Activated T-helper 1 cell treated with Interleukin-2 at 50 U/mL for 16 hours (primary cell): ENCODE measurements around the gene SLC16A10.
"Not testable (repeated sequence)": the region's sequence is repeated elsewhere in the genome, so short reads cannot be mapped to it uniquely, and the experiment has no call there.

Experiments used
- DNase-seq: peaks from one replicate; pipeline ENCODE4 v3.0.0-alpha.2; 2020; ENCODE audit warnings: low read depth

SLC16A10 gene

GRCh38 chr6:111132669-111133068 is 45.4 kb downstream of the SLC16A10 start:
- not testable (repeated sequence) for DNase-seq

DNA sequence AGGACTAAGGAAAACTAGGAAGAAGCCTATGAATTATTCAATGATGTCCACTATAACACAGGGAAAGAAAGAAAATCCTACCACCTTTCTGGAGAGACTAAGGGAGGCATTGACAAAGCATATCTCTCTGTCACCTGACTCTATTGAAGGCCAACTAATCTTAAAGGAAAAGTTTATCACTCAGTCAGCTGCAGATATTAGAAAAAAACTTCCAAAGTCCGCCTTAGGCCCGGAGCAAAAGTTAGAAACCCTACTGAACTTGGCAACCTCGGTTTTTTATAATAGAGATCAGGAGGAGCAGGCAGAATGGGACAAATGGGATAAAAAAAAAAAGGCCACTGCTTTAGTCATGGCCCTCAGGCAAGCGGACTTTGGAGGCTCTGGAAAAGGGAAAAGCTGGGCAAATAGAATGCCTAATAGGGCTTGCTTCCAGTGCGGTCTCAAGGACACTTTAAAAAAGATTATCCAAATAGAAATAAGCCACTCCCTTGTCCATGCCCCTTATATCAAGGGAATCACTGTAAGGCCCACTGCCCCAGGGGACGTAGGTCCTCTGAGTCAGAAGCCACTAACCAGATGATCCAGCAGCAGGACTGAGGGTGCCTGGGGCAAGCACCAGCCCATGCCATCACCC is 47.0 kb downstream of the SLC16A10 start:
- not testable (repeated sequence) for DNase-seq

DNA sequence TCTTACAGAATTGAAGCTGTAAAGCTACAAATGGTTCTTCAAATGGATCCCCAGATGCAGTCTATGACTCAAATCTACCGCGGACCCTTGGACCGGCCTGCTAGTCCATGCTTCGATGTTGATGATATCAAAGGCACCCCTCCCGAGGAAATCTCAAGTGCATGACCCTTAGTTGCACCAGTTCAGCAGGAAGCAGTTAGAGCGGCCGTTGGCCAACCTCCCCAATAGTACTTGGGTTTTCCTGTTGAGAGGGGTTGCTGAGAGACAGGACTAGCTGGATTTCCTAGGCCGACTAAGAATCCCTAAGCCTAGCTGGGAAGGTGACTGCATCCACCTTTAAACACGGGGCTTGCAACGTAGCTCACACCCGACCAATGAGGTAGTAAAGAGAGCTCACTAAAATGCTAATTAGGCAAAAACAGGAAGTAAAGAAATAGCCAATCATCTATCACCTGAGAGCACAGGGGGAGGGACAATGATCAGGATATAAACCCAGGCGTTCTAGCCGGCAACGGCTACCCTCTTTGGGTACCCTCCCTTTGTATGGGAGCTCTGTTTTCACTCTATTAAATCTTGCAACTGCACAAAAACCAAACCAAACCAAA is 50.3 kb downstream of the SLC16A10 start:
- DNase-seq, result not testable (repeated sequence)

DNA sequence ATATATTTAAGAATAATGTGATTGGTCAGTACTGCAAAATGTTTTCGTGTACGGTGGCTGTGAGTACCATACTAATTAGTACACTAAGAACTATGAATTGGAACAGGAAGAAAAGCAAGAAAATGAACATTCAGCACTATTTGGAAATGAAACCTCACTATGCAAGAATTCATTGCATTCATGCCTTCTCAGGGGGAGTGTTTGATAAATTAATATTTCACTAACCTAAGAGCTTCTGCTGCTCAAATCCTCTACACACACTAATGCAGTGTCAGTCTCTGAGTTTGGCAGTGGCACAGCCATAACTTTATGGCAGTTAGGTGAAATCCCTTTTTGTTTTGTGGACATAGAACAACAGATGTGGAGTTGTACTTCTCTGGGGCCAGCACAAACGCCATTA is 60.1 kb downstream of the SLC16A10 start:
- no peak for DNase-seq

- DNase-seq, result no peak
Measured at GRCh38 chr6:111148110-111148509, 60.8 kb downstream of the SLC16A10 start.

DNA sequence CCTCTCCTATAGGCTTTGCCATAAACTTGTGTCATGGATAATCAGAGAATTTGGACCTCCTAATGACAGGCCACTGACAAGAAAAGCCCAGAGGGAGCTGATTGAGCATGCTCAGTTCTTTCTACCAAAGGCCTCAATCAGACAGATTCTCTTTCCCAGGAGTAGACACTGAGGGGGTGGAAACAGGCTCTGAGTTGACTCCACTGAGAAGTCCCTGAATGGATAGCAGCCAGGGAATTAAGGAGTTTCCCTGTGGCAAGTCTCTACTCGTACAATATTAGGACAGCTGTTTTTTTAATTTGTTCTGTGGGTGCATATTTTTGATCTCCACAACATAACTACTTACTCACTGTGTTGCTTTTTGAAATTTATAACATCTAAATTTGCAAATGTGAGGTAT is 63.3 kb downstream of the SLC16A10 start:
- DNase-seq, result no peak

GRCh38 chr6:111154981-111155380 is 67.7 kb downstream of the SLC16A10 start:
- DNase-seq, result no peak

DNA sequence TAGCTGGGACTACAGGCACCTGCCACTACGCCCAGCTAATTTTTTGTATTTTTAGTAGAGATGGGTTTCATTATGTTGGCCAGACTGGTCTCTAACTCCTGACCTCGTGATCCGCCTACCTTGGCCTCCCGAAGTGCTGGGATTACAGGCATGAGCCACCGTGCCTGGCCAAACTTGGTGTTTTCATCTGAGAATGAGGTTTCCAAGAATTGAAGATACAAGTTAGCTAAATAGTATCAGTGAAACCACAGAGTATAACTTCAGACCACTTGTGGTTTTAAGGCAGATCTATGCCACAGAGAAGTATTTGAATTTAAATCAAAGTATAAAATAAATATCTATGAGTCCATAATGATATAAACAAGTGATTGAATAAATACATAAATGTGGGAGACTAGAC is 70.1 kb downstream of the SLC16A10 start:
- DNase-seq, result no peak

DNA sequence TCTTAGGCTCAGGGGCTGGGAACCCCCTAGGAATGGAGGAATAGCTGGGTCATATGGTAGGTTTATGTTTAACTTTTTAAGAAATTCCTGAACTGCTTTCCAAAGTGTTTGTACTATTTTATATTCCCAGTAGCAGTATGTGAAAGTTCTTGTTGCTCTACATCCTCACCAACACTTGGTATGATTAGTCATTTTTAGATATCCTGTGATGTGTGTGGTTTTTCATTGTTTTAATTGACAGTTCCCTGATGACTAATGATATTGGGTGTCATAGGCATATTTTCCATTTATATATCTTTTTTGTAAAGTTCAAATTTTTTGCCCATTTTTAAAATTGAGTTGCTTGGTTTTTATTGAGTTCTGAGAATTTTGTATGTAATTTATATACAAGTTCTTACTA is 72.3 kb downstream of the SLC16A10 start:
- DNase-seq, result no peak

- DNase-seq, result no peak
Measured at GRCh38 chr6:111161650-111162049, 74.3 kb downstream of the SLC16A10 start.

DNA sequence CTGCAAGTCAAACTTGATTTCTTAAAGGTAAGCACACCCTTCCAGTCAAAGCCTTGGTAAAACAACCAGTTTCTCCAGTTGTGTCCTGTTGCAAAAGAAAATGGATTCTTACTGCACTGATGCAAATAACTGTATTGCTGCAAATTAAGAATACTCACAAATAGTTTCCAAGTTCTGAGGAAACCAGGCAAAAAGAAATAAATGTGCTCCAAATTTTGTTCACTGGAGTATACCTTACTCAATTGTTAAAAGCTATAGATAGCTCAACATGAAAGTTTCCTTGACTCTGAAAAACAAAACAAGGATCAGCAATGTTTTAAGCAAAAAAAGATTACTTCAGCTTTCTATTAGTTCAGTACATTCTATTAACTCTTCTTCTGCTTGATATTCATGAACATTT is 75.2 kb downstream of the SLC16A10 start:
- no peak for DNase-seq

- DNase-seq, result no peak
Measured at GRCh38 chr6:111171577-111172400, 84.5 kb downstream of the SLC16A10 start.

- DNase-seq, result no peak
Measured at GRCh38 chr6:111172563-111172962, 85.3 kb downstream of the SLC16A10 start.

GRCh38 chr6:111173341-111173740 is 86.0 kb downstream of the SLC16A10 start:
- DNase-seq, result no peak

- no peak for DNase-seq
Measured at GRCh38 chr6:111173946-111174345, 86.6 kb downstream of the SLC16A10 start.

DNA sequence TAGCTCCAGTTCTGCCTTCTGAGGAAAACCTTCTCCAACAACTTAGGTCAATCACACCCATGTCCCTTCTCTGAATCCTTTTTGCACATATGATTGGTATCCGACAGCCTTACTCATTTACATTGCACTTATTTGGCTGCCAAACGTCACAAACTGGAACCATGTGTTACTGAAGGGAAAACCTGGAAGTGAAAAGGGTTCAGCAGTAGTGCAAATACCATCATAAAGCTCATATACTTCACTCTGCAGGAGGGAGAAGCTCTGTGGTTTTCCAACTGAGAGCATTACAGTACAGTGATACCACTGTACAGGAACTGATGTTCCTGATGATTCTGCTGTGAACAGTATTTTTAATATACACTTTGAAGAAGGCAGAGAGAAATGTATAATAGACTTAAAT is 87.8 kb downstream of the SLC16A10 start:
- DNase-seq, result no peak

DNA sequence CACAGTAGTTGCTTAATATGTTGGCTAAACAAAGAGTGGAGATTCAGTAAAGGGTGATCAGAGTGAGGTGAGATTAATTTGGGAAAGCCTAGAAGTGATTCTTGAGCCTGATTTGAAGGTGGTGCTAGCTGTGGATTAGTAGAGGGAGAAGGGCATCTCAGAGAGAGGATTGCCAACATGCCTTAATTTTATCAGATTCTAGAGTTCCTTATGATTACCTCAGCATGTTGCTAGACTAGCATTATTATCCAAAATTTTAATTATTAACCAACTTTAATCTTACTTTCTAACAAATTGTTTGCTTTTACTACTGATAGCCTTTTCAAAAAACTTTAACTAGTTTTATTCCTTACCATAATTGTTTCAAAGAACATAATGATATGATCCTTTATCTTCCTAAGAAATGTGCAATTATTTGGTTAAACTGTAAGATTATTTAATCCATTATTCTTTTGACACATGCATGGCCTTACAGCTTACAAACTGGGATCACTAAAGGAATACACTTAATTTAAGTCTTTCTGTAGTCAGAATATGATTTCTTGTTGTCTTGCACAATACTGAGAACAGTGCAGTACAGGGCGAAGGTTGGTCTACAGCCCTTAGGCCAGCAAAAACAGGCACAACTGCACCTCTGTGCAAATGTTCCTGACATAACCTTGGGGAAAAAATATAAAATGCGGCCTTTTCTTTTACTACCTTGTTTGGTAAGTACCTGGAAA is 88.9 kb downstream of the SLC16A10 start:
- DNase-seq, result no peak

- no peak for DNase-seq
Measured at GRCh38 chr6:111176760-111177099, 89.4 kb downstream of the SLC16A10 start.

GRCh38 chr6:111177131-111177530 is 89.8 kb downstream of the SLC16A10 start:
- no peak for DNase-seq

DNA sequence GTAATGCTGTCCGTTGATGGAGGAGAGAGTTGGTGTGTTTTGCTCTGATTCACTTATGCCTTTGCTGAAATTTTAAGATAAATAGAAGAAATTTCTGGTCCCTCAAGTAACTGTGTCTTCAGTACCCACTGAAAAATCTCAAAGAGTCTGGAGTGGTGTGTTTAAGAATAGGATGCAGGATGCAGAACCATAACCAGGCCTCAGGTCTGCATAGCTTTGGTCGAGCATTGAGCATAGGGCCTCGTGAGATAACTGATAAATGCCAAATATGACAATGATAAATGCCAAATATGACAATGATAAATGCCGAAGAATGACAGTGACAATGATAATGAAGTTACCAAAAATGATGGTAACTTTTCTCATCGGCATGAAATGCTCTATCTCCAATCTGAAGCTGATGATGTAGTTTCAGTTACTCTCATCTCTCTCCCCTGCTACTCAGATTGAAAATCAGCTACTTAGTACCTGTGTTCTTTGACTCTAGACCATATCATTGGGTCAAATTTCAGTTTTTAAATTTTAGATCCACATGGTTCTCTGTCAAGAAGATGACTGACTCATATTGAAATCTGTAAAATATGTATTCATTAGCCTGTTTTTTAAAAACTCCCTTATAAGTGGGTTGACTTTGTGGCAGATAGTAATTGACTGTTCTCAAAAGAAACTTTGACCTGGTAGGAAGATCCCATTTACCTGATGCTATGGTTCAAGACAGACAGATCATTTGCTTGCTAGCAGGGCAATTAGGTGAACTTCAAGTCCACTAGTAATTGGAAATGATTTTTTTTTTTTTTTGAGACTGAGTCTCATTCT is 96.6 kb downstream of the SLC16A10 start:
- no peak for DNase-seq

DNA sequence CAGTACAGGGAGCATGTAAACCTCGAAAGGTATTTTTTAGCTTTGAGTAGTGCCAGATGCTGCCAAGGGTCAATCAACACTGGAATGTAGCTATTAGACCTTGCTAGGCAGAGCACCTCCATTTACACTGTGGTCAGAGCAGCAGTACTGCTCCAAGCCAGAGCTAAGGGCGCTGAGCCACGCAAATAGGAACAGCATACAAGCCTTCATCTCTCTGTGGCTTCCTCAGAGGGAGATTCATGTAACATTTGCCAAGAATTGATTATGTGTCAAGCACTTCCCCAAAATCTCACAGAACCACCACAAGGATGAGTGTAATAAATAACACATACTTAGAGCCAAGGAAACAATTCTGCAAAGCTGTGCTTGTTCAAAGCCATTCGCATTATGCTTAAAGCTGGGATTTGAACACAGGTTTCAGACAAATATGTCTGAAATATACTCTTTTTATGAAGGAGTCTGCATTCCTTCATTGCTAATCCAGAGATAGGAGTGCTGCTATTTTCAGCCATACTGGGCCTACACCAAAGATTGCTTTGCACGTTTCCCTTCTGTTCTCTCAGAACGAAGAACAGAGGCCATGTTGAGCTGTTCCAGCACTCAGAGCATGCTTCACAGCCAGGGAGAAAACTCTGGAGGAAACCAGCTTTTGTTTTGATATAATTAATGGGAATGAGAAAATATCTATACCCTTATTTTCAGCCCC is 97.7 kb downstream of the SLC16A10 start:
- no peak for DNase-seq
